Esophagus muscularis mucosa (tissue), 3 donors: ENCODE data around the gene ID2.

ENCODE experiments used
- POLR2A ChIP-seq: fragments of 450-650 bp; IDR thresholded peaks from one replicate; pipeline ENCODE4 v1.6.1; 2017; ENCODE audit warnings: antibody characterized with exemption, moderate library complexity, mild to moderate bottlenecking, low read depth
- POLR2AphosphoS5 ChIP-seq, 2 donors: sonication (generic); formaldehyde crosslinking; IDR thresholded peaks; one replicate each; pipeline ENCODE4 v1.6.1; 2017; ENCODE audit warnings: antibody characterized with exemption in 2 of 2
- TF ChIP-seq, protein P1 (sequence below), 3 experiments: fragments of 200-600 bp in 2 of 3; fragments of 450-650 bp in 1 of 3; sonication (generic) in 2 of 3; IDR thresholded peaks; one replicate each; pipeline ENCODE4 v1.5.1; 2017 to 2019; ENCODE audit warnings: antibody characterized with exemption in 3 of 3, mild to moderate bottlenecking in 2 of 3, moderate library complexity in 1 of 3

GRCh38 chr2:8714971-8715370 is 33.1 kb downstream of the ID2 start:
- TF ChIP-seq, protein P1, sequence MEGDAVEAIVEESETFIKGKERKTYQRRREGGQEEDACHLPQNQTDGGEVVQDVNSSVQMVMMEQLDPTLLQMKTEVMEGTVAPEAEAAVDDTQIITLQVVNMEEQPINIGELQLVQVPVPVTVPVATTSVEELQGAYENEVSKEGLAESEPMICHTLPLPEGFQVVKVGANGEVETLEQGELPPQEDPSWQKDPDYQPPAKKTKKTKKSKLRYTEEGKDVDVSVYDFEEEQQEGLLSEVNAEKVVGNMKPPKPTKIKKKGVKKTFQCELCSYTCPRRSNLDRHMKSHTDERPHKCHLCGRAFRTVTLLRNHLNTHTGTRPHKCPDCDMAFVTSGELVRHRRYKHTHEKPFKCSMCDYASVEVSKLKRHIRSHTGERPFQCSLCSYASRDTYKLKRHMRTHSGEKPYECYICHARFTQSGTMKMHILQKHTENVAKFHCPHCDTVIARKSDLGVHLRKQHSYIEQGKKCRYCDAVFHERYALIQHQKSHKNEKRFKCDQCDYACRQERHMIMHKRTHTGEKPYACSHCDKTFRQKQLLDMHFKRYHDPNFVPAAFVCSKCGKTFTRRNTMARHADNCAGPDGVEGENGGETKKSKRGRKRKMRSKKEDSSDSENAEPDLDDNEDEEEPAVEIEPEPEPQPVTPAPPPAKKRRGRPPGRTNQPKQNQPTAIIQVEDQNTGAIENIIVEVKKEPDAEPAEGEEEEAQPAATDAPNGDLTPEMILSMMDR (IDR thresholded peaks at IDR 0.05), result no peak
- TF ChIP-seq POLR2AphosphoS5 (IDR thresholded peaks at IDR 0.05), result no peak
- TF ChIP-seq POLR2A, result no peak
